ENCODE results near the gene ARHGAP15.

DNA sequence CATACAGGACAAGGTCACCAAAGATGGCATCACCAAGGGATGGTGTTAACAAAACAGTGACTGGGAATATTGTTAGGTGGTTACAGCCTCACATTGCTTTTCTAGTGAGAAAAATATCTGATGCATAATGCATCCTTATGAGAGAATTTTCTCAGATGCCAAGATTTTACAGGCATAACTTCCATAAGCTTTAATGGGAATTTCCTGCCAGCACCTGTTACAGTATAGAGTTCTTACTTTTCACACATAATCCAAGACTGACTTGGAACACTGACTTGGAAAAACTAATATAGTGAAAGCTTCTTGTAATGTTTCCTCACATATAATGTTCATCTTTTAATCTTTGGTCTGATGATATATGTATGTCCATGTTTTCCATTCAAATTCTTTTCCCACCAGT lies 402.8 kb downstream of the ARHGAP15 start:
- TF ChIP-seq, protein P1, sequence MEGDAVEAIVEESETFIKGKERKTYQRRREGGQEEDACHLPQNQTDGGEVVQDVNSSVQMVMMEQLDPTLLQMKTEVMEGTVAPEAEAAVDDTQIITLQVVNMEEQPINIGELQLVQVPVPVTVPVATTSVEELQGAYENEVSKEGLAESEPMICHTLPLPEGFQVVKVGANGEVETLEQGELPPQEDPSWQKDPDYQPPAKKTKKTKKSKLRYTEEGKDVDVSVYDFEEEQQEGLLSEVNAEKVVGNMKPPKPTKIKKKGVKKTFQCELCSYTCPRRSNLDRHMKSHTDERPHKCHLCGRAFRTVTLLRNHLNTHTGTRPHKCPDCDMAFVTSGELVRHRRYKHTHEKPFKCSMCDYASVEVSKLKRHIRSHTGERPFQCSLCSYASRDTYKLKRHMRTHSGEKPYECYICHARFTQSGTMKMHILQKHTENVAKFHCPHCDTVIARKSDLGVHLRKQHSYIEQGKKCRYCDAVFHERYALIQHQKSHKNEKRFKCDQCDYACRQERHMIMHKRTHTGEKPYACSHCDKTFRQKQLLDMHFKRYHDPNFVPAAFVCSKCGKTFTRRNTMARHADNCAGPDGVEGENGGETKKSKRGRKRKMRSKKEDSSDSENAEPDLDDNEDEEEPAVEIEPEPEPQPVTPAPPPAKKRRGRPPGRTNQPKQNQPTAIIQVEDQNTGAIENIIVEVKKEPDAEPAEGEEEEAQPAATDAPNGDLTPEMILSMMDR (IDR thresholded peaks at IDR 0.05): no peak
- no peak for TF ChIP-seq ZFX (IDR thresholded peaks at IDR 0.05; ENCODE audit: borderline replicate concordance)

Data from 22Rv1 (cell line).